Fibroblast of skin of right quadriceps (primary cell): ENCODE results near the gene RFX1.
"Not testable (repeated sequence)": the region's sequence is repeated elsewhere in the genome, so short reads cannot be mapped to it uniquely, and the experiment has no call there.

Source experiments
- DNase-seq: peaks from one replicate; pipeline ENCODE4 v3.0.0-alpha.2; 2013

RFX1 gene

GRCh38 chr19:14026652-14027192 is 20.6 kb upstream of the RFX1 start:
- DNase-seq, result not testable (repeated sequence)

GRCh38 chr19:14023404-14024235 is 17.5 kb upstream of the RFX1 start:
- peak; percentile 53 for DNase-seq

GRCh38 chr19:14022469-14022868 is 16.3 kb upstream of the RFX1 start:
- DNase-seq, result no peak

- DNase-seq, result no peak
These were observed 15.4 kb upstream of the RFX1 start for GRCh38 chr19:14021474-14021873.

GRCh38 chr19:14019739-14020138 is 13.6 kb upstream of the RFX1 start:
- DNase-seq, result not testable (repeated sequence)

GRCh38 chr19:14019100-14019499 is 13.0 kb upstream of the RFX1 start:
- no peak for DNase-seq

GRCh38 chr19:14015524-14016035 is 9.5 kb upstream of the RFX1 start:
- no peak for DNase-seq

- DNase-seq, result no peak
These were observed 6.3 kb upstream of the RFX1 start for GRCh38 chr19:14012378-14012915.

- DNase-seq, result no peak
These were observed 844 bp upstream of the RFX1 start for GRCh38 chr19:14006766-14007562.

GRCh38 chr19:14005349-14006084 is 603 bp downstream of the RFX1 start:
- DNase-seq, result peak; percentile 88

- DNase-seq, result no peak
These were observed 1.3 kb downstream of the RFX1 start for GRCh38 chr19:14004619-14005348.

- no peak for DNase-seq
These were observed 2.7 kb downstream of the RFX1 start for GRCh38 chr19:14003251-14004055.

GRCh38 chr19:14002571-14003250 is 3.4 kb downstream of the RFX1 start:
- DNase-seq, result no peak

- DNase-seq, result no peak
These were observed 5.3 kb downstream of the RFX1 start for GRCh38 chr19:14000691-14001375.

GRCh38 chr19:13999085-13999484 is 7.0 kb downstream of the RFX1 start:
- no peak for DNase-seq

GRCh38 chr19:13998426-13998825 is 7.7 kb downstream of the RFX1 start:
- DNase-seq, result no peak

- DNase-seq, result no peak
These were observed 8.5 kb downstream of the RFX1 start for GRCh38 chr19:13997631-13997962.

- no peak for DNase-seq
These were observed 9.0 kb downstream of the RFX1 start for GRCh38 chr19:13996928-13997630.
